G401 (cell line): ENCODE measurements around the gene TEAD2. TPM values are rescaled to one million over a fixed set of nuclear protein-coding genes. Genes with fewer than 3 reads are reported as not detected.
"Not testable (repeated sequence)": the region's sequence is repeated elsewhere in the genome, so short reads cannot be mapped to it uniquely, and the experiment has no call there.

Experiments
- DNase-seq: peaks from one replicate; pipeline ENCODE4 v3.0.0-alpha.2; 2015; ENCODE audit warnings: low spot score
- in situ Hi-C: cut with HindIII; loops from 2 replicates; pipeline ENCODE4 v1.10.0; 2016; ENCODE audit warnings: low sequenced_read_pairs, mixed read lengths
- total RNA-seq: library from RNA; depleted of rRNA; stranded (reverse); fragments of >200 nt; shearing (Covaris generic); gene quantifications from 2 replicates; pipeline ENCODE4 v1.2.3, GENCODE V29; 2014

TEAD2 gene
- total RNA-seq, 1 experiment from 2014 or later = 33.2 TPM

GRCh38 chr19:49390131-49390928 lies 28.1 kb upstream of the TEAD2 start:
- in situ Hi-C loops = no loop called here

GRCh38 chr19:49389406-49389805 lies 27.2 kb upstream of the TEAD2 start:
- in situ Hi-C loops = no loop called here
- DNase-seq = no peak

More at GRCh38 chr19:49390131-49390928, 28.1 kb upstream of the TEAD2 start:
- DNase-seq = peak; percentile 8

- peak; percentile 70 for DNase-seq
Observed at GRCh38 chr19:49387936-49388372, 25.7 kb upstream of the TEAD2 start, which contains the start of gene KASH5. TSS of gene KASH5 (plus strand) at chr19:49388249. CDS start at chr19:49390884, 2,635 bp downstream.

GRCh38 chr19:49383599-49383998 lies 21.4 kb upstream of the TEAD2 start:
- no peak for DNase-seq
- in situ Hi-C loops = no loop called here

More at GRCh38 chr19:49387936-49388372, 25.7 kb upstream of the TEAD2 start, which contains the start of gene KASH5:
- in situ Hi-C loops = no loop called here

- DNase-seq = no peak
- in situ Hi-C loops = no loop called here
Observed at GRCh38 chr19:49382639-49383038, 20.4 kb upstream of the TEAD2 start.

- DNase-seq = no peak
- in situ Hi-C loops = no loop called here
Observed at GRCh38 chr19:49380391-49380790, 18.2 kb upstream of the TEAD2 start.

- in situ Hi-C loops = no loop called here
- no peak for DNase-seq
Observed at GRCh38 chr19:49378512-49378911, 16.3 kb upstream of the TEAD2 start.

GRCh38 chr19:49374665-49375434 lies 12.6 kb upstream of the TEAD2 start:
- no peak for DNase-seq
- in situ Hi-C loops = no loop called here

- DNase-seq, in situ Hi-C loops: not testable (repeated sequence)
Observed at GRCh38 chr19:49373174-49373573, 11.0 kb upstream of the TEAD2 start.

- in situ Hi-C loops = no loop called here
- DNase-seq = no peak
Observed at GRCh38 chr19:49371184-49371583, 9.0 kb upstream of the TEAD2 start.

- in situ Hi-C loops = no loop called here
- DNase-seq = no peak
Observed at GRCh38 chr19:49368711-49369358, 6.6 kb upstream of the TEAD2 start.

- in situ Hi-C loops = no loop called here
Observed at GRCh38 chr19:49366110-49366509, 3.9 kb upstream of the TEAD2 start.

GRCh38 chr19:49364083-49364737 lies 2.0 kb upstream of the TEAD2 start:
- DNase-seq = no peak
- in situ Hi-C loops = no loop called here

More at GRCh38 chr19:49366110-49366509, 3.9 kb upstream of the TEAD2 start:
- no peak for DNase-seq

GRCh38 chr19:49363268-49364082 lies 1.3 kb upstream of the TEAD2 start, which contains the start of gene DKKL1:
TSS of gene DKKL1 (plus strand) at chr19:49363877. CDS start at chr19:49363999, 122 bp downstream.
- peak; percentile 77 for DNase-seq
- in situ Hi-C loops = no loop called here

- peak; percentile 16 for DNase-seq
- in situ Hi-C loops = no loop called here
Observed at GRCh38 chr19:49362929-49363267, 682 bp upstream of the TEAD2 start.

- in situ Hi-C loops = no loop called here
- peak; percentile 20 for DNase-seq
Observed at GRCh38 chr19:49361438-49362047, 673 bp downstream of the TEAD2 start.

- no peak for DNase-seq
- in situ Hi-C loops = no loop called here
Observed at GRCh38 chr19:49359851-49360820, 2.1 kb downstream of the TEAD2 start.
